ENCODE data around the gene MRPL24. TPM values are rescaled to one million over a fixed set of nuclear protein-coding genes. Genes with fewer than 3 reads are reported as not detected.
A peak's percentile ranks its signal among the peaks of the same experiment; 100 is the strongest.

The MRPL24 gene
- total RNA-seq, 2 experiments from 2014 or later, result 55.3 to 56.6 TPM

DNA sequence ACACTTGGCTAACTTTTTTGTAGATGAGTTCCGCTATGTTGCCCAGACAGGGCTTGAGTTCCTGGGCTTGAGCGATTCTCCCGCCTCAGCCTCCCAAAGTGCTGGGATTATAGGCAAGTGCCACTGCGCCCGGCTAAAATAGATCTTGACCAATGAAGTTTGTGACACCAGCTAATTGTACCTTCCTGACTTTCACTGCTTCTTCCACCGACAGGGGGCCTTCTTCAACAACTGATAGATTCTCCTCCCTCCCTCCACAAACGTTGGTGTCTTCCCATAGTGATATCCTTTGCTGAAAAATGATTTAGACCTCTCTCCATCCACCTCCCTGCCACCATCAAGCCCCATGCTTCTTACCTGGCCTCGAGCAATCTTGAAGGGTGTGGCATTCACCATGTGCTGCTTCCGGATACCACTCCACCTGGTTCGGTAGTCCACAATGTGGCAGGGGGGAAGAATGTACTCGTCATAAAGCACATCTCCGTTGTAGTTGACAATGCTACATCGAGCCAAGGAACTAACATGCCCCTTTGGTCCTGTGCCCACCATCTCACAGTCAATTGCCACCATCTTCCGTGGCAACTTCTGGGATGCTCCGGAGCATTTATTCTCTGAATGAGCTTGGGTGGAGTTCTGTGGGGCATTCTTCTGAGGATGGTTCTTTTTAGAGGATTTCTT, 14.2 kb downstream of the MRPL24 start:
- BruUV-seq (replicated peaks), result no TSS peak
- no peak overlapping the region for H2AFZ ChIP-seq (ENCODE audit: low read length)
- H3K4me2 ChIP-seq (ENCODE audit: low read length), result peak overlapping the region; percentile 92
- peaks cover 56% of the 10 kb centered on the region for H3K36me3 ChIP-seq (ENCODE audit: insufficient read depth, low read length)
- H3K4me1 ChIP-seq (ENCODE audit: insufficient read depth, low read length, poor library complexity, severe bottlenecking), result peaks cover 31% of the 10 kb centered on the region
- TF ChIP-seq EZH2phosphoT487 (IDR thresholded peaks at IDR 0.05; ENCODE audit: borderline replicate concordance, low read depth, low read length), result no peak
- TF ChIP-seq, protein P1, sequence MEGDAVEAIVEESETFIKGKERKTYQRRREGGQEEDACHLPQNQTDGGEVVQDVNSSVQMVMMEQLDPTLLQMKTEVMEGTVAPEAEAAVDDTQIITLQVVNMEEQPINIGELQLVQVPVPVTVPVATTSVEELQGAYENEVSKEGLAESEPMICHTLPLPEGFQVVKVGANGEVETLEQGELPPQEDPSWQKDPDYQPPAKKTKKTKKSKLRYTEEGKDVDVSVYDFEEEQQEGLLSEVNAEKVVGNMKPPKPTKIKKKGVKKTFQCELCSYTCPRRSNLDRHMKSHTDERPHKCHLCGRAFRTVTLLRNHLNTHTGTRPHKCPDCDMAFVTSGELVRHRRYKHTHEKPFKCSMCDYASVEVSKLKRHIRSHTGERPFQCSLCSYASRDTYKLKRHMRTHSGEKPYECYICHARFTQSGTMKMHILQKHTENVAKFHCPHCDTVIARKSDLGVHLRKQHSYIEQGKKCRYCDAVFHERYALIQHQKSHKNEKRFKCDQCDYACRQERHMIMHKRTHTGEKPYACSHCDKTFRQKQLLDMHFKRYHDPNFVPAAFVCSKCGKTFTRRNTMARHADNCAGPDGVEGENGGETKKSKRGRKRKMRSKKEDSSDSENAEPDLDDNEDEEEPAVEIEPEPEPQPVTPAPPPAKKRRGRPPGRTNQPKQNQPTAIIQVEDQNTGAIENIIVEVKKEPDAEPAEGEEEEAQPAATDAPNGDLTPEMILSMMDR (conservative IDR thresholded peaks at IDR 0.05; ENCODE audit: low read length), result peak; percentile 87
- intact Hi-C loops (cut with micrococcal nuclease; ENCODE audit: unreplicated experiment), result loop anchor here (1.0 to 5.0 kb wide), 3 partner anchors 37 to 136 kb away; partner anchors contain the start of gene NTRK1
- no peaks in the 10 kb centered on the region for H3K9me2 ChIP-seq (ENCODE audit: insufficient read depth, low read length)
- H3K9me3 ChIP-seq (ENCODE audit: low read length), result no peaks in the 10 kb centered on the region
- H3K27ac ChIP-seq (ENCODE audit: low read depth, low read length, poor library complexity, severe bottlenecking), result peak overlapping the region; percentile 62
- DNase-seq (ENCODE audit: low spot score), result peak; percentile 80
- ChIA-PET CTCF (ENCODE audit: unreplicated experiment) (interaction anchor here (0.6 to 2.4 kb wide), 13 partner anchors 11 to 127 kb away, joined by 3 to 36 read pairs (median 4); partner anchors contain the start of genes HDGF, MRPL24 and PRCC), POLR2A (interaction anchor here (0.6 to 2.0 kb wide), 9 partner anchors 14 to 1452 kb away, joined by 3 to 10 read pairs (median 3); partner anchors contain the start of genes HDGF and MRPL24)
- H3K79me2 ChIP-seq (ENCODE audit: insufficient read depth, low read depth, low read length), result peaks cover 76% of the 10 kb centered on the region
- H3K4me3 ChIP-seq (ENCODE audit: low read depth, low read length, poor library complexity, severe bottlenecking), result peak overlapping the region; percentile 87
- peaks cover 32% of the 10 kb centered on the region for H4K20me1 ChIP-seq (ENCODE audit: insufficient read depth, low read length)

DNA sequence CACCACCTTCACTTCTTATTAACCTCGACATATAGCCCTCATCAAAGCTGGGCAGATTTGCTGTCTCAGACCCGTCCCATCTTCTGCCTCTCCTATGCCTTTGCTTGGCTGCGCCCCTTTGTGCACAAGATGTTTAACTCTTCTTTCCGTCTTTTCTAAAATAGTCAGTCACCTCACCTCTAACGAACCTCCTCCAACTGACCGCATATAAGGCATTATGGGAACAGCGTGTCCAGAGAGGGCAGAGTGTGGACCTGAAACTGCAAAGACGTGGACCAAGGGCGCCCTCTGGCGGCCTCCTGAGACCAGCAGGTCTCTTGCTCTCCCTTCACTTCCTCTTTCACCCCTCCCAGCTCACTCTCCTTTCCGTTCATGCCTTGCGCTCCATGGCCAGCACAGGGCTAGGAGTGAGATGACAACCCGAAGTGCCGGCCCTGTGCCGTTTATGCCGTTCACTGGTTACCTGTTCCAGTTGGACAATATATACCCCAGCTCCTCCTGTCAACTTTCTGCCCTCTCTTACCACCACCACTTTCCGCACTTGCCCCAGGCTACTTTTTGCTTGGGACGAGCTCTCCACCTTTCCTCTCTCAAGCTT, 15.1 kb downstream of the MRPL24 start:
- H3K4me3 ChIP-seq (ENCODE audit: low read depth, low read length, poor library complexity, severe bottlenecking), result peak overlapping the region; percentile 87
- no peaks in the 10 kb centered on the region for H3K9me2 ChIP-seq (ENCODE audit: insufficient read depth, low read length)
- CTCF ChIA-PET (ENCODE audit: unreplicated experiment), result interaction anchor here (0.6 to 2.4 kb wide), 14 partner anchors 10 to 126 kb away, joined by 3 to 36 read pairs (median 4); partner anchors contain the start of genes HDGF and PRCC
- peaks cover 65% of the 10 kb centered on the region for H3K36me3 ChIP-seq (ENCODE audit: insufficient read depth, low read length)
- POLR2A ChIA-PET, result interaction anchor here (0.6 to 2.0 kb wide), 6 partner anchors 15 to 133 kb away, joined by 3 to 10 read pairs (median 4); partner anchors contain the start of genes HDGF, INSRR and MRPL24
- H3K9me3 ChIP-seq (ENCODE audit: low read length), result no peaks in the 10 kb centered on the region
- peaks cover 82% of the 10 kb centered on the region for H3K79me2 ChIP-seq (ENCODE audit: insufficient read depth, low read depth, low read length)
- H3K4me1 ChIP-seq (ENCODE audit: insufficient read depth, low read length, poor library complexity, severe bottlenecking), result peaks cover 31% of the 10 kb centered on the region
- H2AFZ ChIP-seq (ENCODE audit: low read length), result no peak overlapping the region
- intact Hi-C loops (cut with micrococcal nuclease; ENCODE audit: unreplicated experiment), result loop anchor here (1.0 to 5.0 kb wide), 3 partner anchors 36 to 137 kb away; partner anchors contain the start of gene NTRK1
- H4K20me1 ChIP-seq (ENCODE audit: insufficient read depth, low read length), result peaks cover 32% of the 10 kb centered on the region
- DNase-seq (ENCODE audit: low spot score), result peak; percentile 89
- TF ChIP-seq EZH2phosphoT487 (IDR thresholded peaks at IDR 0.05; ENCODE audit: borderline replicate concordance, low read depth, low read length), result no peak
- TF ChIP-seq, protein P1 (conservative IDR thresholded peaks at IDR 0.05; ENCODE audit: low read length), result peak; percentile 95
- peak overlapping the region; percentile 92 for H3K4me2 ChIP-seq (ENCODE audit: low read length)
- no TSS peak for BruUV-seq (replicated peaks)
- peak overlapping the region; percentile 62 for H3K27ac ChIP-seq (ENCODE audit: low read depth, low read length, poor library complexity, severe bottlenecking)
